ENCODE results near the gene PRKAG2.

DNA sequence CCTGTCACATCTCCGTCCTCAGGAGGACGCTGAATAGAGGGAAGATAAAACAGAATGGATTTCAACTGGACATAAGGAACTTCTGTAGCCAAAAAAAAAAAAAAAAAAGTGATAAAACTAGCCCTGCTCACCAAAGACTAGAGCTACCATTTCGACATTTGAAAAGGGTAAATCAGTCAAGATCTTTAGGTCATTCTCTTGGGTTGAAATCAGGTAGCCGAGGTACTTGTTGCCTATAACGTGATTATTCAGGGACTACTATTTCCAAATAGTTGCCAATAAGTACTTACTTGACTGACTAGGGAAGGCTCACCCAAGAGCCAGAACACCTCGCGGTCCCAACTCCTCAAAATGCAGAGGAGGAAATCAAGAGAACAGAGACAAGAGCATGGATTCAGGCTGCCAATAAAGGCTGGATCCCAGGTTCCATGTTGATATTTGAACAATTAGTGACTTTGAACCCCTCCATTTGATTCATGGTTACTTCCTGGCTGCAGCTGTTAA is 359.3 kb downstream of the PRKAG2 start:
- TF ChIP-seq EZH2 (IDR thresholded peaks at IDR 0.05; ENCODE audit: low read length, unreplicated experiment) (no peak), CTCF (conservative IDR thresholded peaks at IDR 0.05; ENCODE audit: low read depth, low read length) (no peak), EZH2phosphoT487 (IDR thresholded peaks at IDR 0.05; ENCODE audit: borderline replicate concordance, low read length) (no peak)

Data from PC-3 (cell line).